ENCODE results near the gene GALE. TPM values are rescaled to one million over a fixed set of nuclear protein-coding genes. Genes with fewer than 3 reads are reported as not detected.
A peak's percentile ranks its signal among the peaks of the same experiment; 100 is the strongest.

GALE gene
- polyA plus RNA-seq, 2 of the 4 experiments (the other 2 are of a cell fraction): 38.9 to 46.9 TPM

DNA sequence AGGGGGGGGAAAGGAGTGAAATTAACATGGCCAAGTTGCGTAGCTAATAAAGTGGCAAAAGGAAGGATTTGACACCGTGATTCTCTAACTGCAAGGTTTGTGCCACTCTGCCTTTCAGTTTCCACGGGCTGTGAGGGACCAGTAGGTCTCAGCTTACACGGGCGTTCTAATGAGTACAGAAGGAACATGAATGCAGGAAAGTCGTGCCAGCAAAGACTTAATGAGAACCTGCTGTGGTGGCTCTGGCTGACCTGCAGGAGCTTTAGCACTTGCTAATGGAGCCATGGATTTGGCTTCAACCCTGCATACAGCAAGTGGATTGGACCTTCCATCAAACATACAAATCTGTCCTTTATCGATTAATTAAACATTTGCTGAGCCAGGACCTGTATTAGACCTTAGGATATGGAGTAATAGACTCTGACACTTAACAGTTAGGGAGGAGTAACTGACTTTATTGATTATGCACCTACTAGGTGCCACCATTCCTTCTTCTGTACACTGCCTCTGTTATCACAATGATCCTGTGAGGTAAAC lies 37.4 kb downstream of the GALE start (continued):
- TF ChIP-seq NR3C1 (IDR thresholded peaks at IDR 0.05) (no peak), MYC (IDR thresholded peaks at IDR 0.05; ENCODE audit: borderline replicate concordance, low read length) (no peak), NFE2L2 (conservative IDR thresholded peaks at IDR 0.05; ENCODE audit: low read length) (no peak)

DNA sequence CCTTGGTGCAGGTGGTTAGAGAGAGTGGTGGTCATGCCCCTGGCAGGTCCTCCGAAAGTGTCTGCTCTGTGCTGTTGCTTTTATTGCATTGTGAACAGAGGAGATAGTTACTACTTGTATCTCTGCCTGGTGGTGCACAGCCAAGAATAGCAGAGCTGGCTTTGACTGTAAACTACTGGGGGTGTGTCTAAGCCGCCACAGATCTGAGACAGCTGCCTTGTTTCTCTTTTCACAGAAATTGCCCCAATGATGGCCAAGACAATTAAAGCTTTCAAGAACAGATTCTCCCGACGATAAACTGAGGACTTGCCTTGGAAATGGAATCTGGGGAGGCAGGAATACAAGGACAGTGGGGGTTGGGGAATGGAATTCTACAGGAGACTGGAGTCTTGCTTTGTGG lies 41.3 kb downstream of the GALE start:
- ATAC-seq: no peak; a peak in 1 of 6 replicates
- ChIA-PET CTCF (no interaction called here), POLR2A (no interaction called here)
- 86% methylated on average over 4 of the region's 4 CpGs for WGBS (ENCODE audit: missing lambda C conversion rate)
- H3K9me3 ChIP-seq: no peaks in the 10 kb centered on the region
- TF ChIP-seq CEBPB (IDR thresholded peaks at IDR 0.05) (no peak), CBX8 (IDR thresholded peaks at IDR 0.05) (no peak), TFCP2L1 (CRISPR knock-in tag; IDR thresholded peaks at IDR 0.05) (no peak), POLR2A (IDR thresholded peaks at IDR 0.05; ENCODE audit: low read length) (no peak), RCOR1 (IDR thresholded peaks at IDR 0.05; ENCODE audit: low read depth, low read length) (no peak), FOSB (CRISPR knock-in tag; IDR thresholded peaks at IDR 0.05) (no peak)
- DNase-seq (ENCODE audit: low read depth in 1 of 2, low spot score in 1 of 2): no peak
- H3K4me1 ChIP-seq: no peaks in the 10 kb centered on the region
- H3K4me3 ChIP-seq: no peak overlapping the region
- H3K4me2 ChIP-seq: no peak overlapping the region
- FAIRE-seq: no peak
- H3K27ac ChIP-seq: no peak overlapping the region

DNA sequence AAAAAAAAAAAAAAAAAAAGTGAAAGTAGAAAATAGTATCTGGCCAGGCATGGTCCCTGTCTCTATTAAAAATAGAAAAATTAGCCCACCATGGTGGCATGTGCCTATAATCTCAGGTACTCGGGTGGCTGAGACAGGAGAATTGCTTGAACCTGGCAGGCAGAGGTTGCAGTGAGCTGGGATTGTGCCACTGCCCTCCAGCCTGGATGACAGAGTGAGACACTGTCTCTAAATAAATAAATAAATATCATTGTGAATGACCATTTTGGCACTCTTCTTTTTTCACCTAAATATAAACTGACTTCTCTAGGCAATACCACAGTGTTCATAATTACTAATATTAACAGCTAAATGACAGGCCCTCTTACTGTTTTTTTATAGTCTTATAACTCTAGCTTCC lies 42.7 kb downstream of the GALE start:
- no peak for TF ChIP-seq SMC3 (IDR thresholded peaks at IDR 0.05)
- TF ChIP-seq PBX3 (IDR thresholded peaks at IDR 0.05): no peak
- ChIA-PET CTCF (interaction anchor here (1.1 kb wide), 1 partner anchor 13 kb away, joined by 3 read pairs; no protein-coding TSS in a partner anchor), POLR2A (no interaction called here)
- no peak for ATAC-seq
- Histone ChIP-seq H3K27ac (no peak overlapping the region), H3K4me2 (no peak overlapping the region), H3K4me1 (no peaks in the 10 kb centered on the region), H3K9me3 (no peaks in the 10 kb centered on the region), H3K4me3 (no peak overlapping the region)
- no peak for FAIRE-seq
- no peak for DNase-seq (ENCODE audit: low read depth in 1 of 2, low spot score in 1 of 2)
- WGBS (ENCODE audit: missing lambda C conversion rate): 93% methylated on average over 1 of the region's 1 CpG

GRCh38 chr1:23756676-23757075 lies 43.9 kb downstream of the GALE start:
- no peak for DNase-seq (ENCODE audit: low read depth in 1 of 2, low spot score in 1 of 2)
- Histone ChIP-seq H3K4me1 (no peaks in the 10 kb centered on the region), H3K4me2 (no peak overlapping the region), H3K27ac (no peak overlapping the region), H3K4me3 (no peak overlapping the region), H3K9me3 (no peaks in the 10 kb centered on the region)
- ChIA-PET POLR2A (no interaction called here), CTCF (interaction anchor here (1.1 kb wide), 1 partner anchor 16 kb away, joined by 3 read pairs; no protein-coding TSS in a partner anchor)
- no peak for FAIRE-seq
- TF ChIP-seq FOSL2 (IDR thresholded peaks at IDR 0.05) (no peak), FOSL2 (CRISPR knock-in tag; IDR thresholded peaks at IDR 0.05) (0 out of 2 replicates have a peak, but pooled peaks have one; percentile 8), MYC (IDR thresholded peaks at IDR 0.05; ENCODE audit: borderline replicate concordance, low read length) (no peak), MAZ (IDR thresholded peaks at IDR 0.05; ENCODE audit: borderline replicate concordance, low read depth, low read length) (no peak)
- peak in 1 of 2 experiments; percentile 45; a peak in 1 of 6 replicates for ATAC-seq
- 100% methylated on average over 1 of the region's 3 CpGs for WGBS (ENCODE audit: missing lambda C conversion rate)

GRCh38 chr1:23752909-23753308 lies 47.6 kb downstream of the GALE start:
- Histone ChIP-seq H3K4me1 (no peaks in the 10 kb centered on the region), H3K4me2 (no peak overlapping the region), H3K9me3 (no peaks in the 10 kb centered on the region), H3K4me3 (no peak overlapping the region), H3K27ac (no peak overlapping the region)
- no peak for ATAC-seq
- FAIRE-seq: no peak
- no peak for DNase-seq (ENCODE audit: low read depth in 1 of 2, low spot score in 1 of 2)
- CTCF ChIA-PET: interaction anchor here (1.2 to 2.5 kb wide), 2 partner anchors 117 to 208 kb away, joined by 4 to 7 read pairs; no protein-coding TSS in a partner anchor
- no peak for TF ChIP-seq MAX (IDR thresholded peaks at IDR 0.05)
- no peak for TF ChIP-seq POLR2A (IDR thresholded peaks at IDR 0.05; ENCODE audit: low read length)
- no peak for TF ChIP-seq REST (IDR thresholded peaks at IDR 0.05)
- no peak for TF ChIP-seq SMC3 (IDR thresholded peaks at IDR 0.05)
- TF ChIP-seq FOSB (CRISPR knock-in tag; IDR thresholded peaks at IDR 0.05): no peak
- no peak for TF ChIP-seq RAD21 (conservative IDR thresholded peaks at IDR 0.05 in 1 of 2, IDR thresholded peaks at IDR 0.05 in 1 of 2)
- no peak for TF ChIP-seq TP53 (CRISPR knock-in tag; IDR thresholded peaks at IDR 0.05)
- TF ChIP-seq HOXA7 (CRISPR knock-in tag; IDR thresholded peaks at IDR 0.05): no peak
- 90% methylated on average over 1 of the region's 1 CpG for WGBS (ENCODE audit: missing lambda C conversion rate)
- POLR2A ChIA-PET: no interaction called here
